Hepatocyte (in vitro differentiated cells): ENCODE measurements around the gene TIMM44.

ENCODE experiments used
- CTCF ChIP-seq: fragments of 200-600 bp; sonication (generic); IDR thresholded peaks from 2 replicates; pipeline ENCODE4 v1.5.1; 2016; ENCODE audit warnings: antibody characterized with exemption, mild to moderate bottlenecking; ENCODE audit not compliant: poor library complexity
- EZH2 ChIP-seq: fragments of 200-600 bp; sonication (generic); IDR thresholded peaks from 2 replicates; pipeline ENCODE4 v1.6.1; 2016; ENCODE audit warnings: antibody characterized with exemption, mild to moderate bottlenecking, borderline replicate concordance

- no peak for TF ChIP-seq EZH2
- no peak for TF ChIP-seq CTCF
Observed at GRCh38 chr19:7900931-7901330, 42.5 kb downstream of the TIMM44 start.
